Measurements from ENCODE around the gene DOCK2. TPM values are rescaled to one million over a fixed set of nuclear protein-coding genes. Genes with fewer than 3 reads are reported as not detected.
"Not testable (repeated sequence)": the region's sequence is repeated elsewhere in the genome, so short reads cannot be mapped to it uniquely, and the experiment has no call there.

The DOCK2 gene
- total RNA-seq, 1 donor from 2014 or later, result 49.4 TPM

GRCh38 chr5:169935762-169936161 is 298.7 kb downstream of the DOCK2 start:
- no peak for DNase-seq (ENCODE audit: low spot score)

GRCh38 chr5:169938439-169938838 is 301.4 kb downstream of the DOCK2 start:
- DNase-seq (ENCODE audit: low spot score), result no peak

GRCh38 chr5:169939731-169940130 is 302.7 kb downstream of the DOCK2 start:
- DNase-seq (ENCODE audit: low spot score), result no peak

- DNase-seq (ENCODE audit: low spot score), result no peak
Measured at GRCh38 chr5:169941542-169941941, 304.5 kb downstream of the DOCK2 start.

- DNase-seq (ENCODE audit: low spot score), result no peak
Measured at GRCh38 chr5:169942181-169942580, 305.1 kb downstream of the DOCK2 start.

GRCh38 chr5:169943026-169943425 is 306.0 kb downstream of the DOCK2 start:
- DNase-seq (ENCODE audit: low spot score), result no peak

GRCh38 chr5:169944115-169944514 is 307.0 kb downstream of the DOCK2 start:
- DNase-seq (ENCODE audit: low spot score), result no peak

GRCh38 chr5:169944922-169945680 is 308.0 kb downstream of the DOCK2 start:
- DNase-seq (ENCODE audit: low spot score), result no peak

GRCh38 chr5:169945831-169946261 is 308.8 kb downstream of the DOCK2 start:
- DNase-seq (ENCODE audit: low spot score), result no peak

GRCh38 chr5:169946743-169947295 is 309.7 kb downstream of the DOCK2 start:
- no peak for DNase-seq (ENCODE audit: low spot score)

- no peak for DNase-seq (ENCODE audit: low spot score)
Measured at GRCh38 chr5:169950333-169950732, 313.3 kb downstream of the DOCK2 start.

- not testable (repeated sequence) for DNase-seq (ENCODE audit: low spot score)
Measured at GRCh38 chr5:169953196-169953595, 316.1 kb downstream of the DOCK2 start.

- DNase-seq (ENCODE audit: low spot score), result no peak
Measured at GRCh38 chr5:169954786-169955185, 317.7 kb downstream of the DOCK2 start.

- no peak for DNase-seq (ENCODE audit: low spot score)
Measured at GRCh38 chr5:169956126-169956525, 319.1 kb downstream of the DOCK2 start.

- DNase-seq (ENCODE audit: low spot score), result no peak
Measured at GRCh38 chr5:169956756-169957155, 319.7 kb downstream of the DOCK2 start.

GRCh38 chr5:169958278-169958677 is 321.2 kb downstream of the DOCK2 start:
- no peak for DNase-seq (ENCODE audit: low spot score)

GRCh38 chr5:169960659-169961058 is 323.6 kb downstream of the DOCK2 start:
- no peak for DNase-seq (ENCODE audit: low spot score)

GRCh38 chr5:169964246-169964645 is 327.2 kb downstream of the DOCK2 start:
- no peak for DNase-seq (ENCODE audit: low spot score)

- DNase-seq (ENCODE audit: low spot score), result no peak
Measured at GRCh38 chr5:169970339-169970738, 333.3 kb downstream of the DOCK2 start.

GRCh38 chr5:169970911-169971765 is 334.1 kb downstream of the DOCK2 start:
- no peak for DNase-seq (ENCODE audit: low spot score)

GRCh38 chr5:169971780-169972179 is 334.7 kb downstream of the DOCK2 start:
- DNase-seq (ENCODE audit: low spot score), result no peak

- no peak for DNase-seq (ENCODE audit: low spot score)
Measured at GRCh38 chr5:169973056-169973455, 336.0 kb downstream of the DOCK2 start.

Data from mesenteric fat pad (tissue), 1 donor.